Endothelial cell of umbilical vein (primary cell): ENCODE results near the gene SP2. TPM values are rescaled to one million over a fixed set of nuclear protein-coding genes. Genes with fewer than 3 reads are reported as not detected.

Experiments used
- BruUV-seq: library from RNA; stranded (reverse); fragments of 400-500 nt; replicated peaks from 2 replicates; lab custom pipeline; 2021; lab: Mats Ljungman, UMichigan
- CTCF ChIA-PET: fragments of 300-600, 350-600 bp; sonication (Branson Sonifier 250); formaldehyde crosslinking; loops from one replicate; lab custom pipeline; 2021; ENCODE audit warnings: antibody characterized with exemption, inconsistent platforms; lab: Charles Lee
- POLR2A ChIA-PET: fragments of 300-600, 350-600 bp; sonication (Branson Sonifier 250); formaldehyde crosslinking; loops from one replicate; lab custom pipeline; 2021; ENCODE audit warnings: antibody characterized with exemption, inconsistent platforms; lab: Charles Lee
- DNase-seq: peaks from one replicate; pipeline ENCODE4 v3.0.0-alpha.2; 2011; ENCODE audit warnings: low read depth, low spot score
- FAIRE-seq: peaks from 2 replicates; lab custom pipeline; 2011; peaks lifted over from hg19 to GRCh38; lab: Jason Lieb, UNC
- H2AFZ ChIP-seq: 2 replicates; pipeline ENCODE4 v1.6.0; 2012; ENCODE audit warnings: low read depth, low read length, control low read depth, inconsistent platforms
- H3K27ac ChIP-seq: 2 replicates; pipeline ENCODE4 v1.5.1; 2011; ENCODE audit warnings: low read depth, mild to moderate bottlenecking, control low read depth, low read length, moderate library complexity; ENCODE audit not compliant: insufficient read depth
- H3K27me3 ChIP-seq, 2 experiments: 2 replicates each; pipeline versions ENCODE4 v1.6.0 to v1.6.1; 2011; ENCODE audit warnings: low read length in 2 of 2, mixed read lengths in 1 of 2; ENCODE audit not compliant: control insufficient read depth in 2 of 2, insufficient read depth in 2 of 2
- H3K36me3 ChIP-seq, 2 experiments: 2 replicates in 1 of 2; 3 replicates in 1 of 2; pipeline ENCODE4 v1.5.1; 2011; ENCODE audit warnings: low read length in 2 of 2, mild to moderate bottlenecking in 1 of 2, moderate library complexity in 1 of 2; ENCODE audit not compliant: control insufficient read depth in 2 of 2, insufficient read depth in 2 of 2; ENCODE audit errors: extremely low read depth in 1 of 2
- H3K4me1 ChIP-seq: 3 replicates; pipeline ENCODE4 v1.5.1; 2011; ENCODE audit warnings: mild to moderate bottlenecking, low read length; ENCODE audit not compliant: control insufficient read depth, insufficient read depth; ENCODE audit errors: extremely low read depth
- H3K4me2 ChIP-seq: 2 replicates; pipeline ENCODE4 v1.6.1; 2011; ENCODE audit warnings: low read length, control low read depth, mixed read lengths; ENCODE audit not compliant: insufficient read depth
- H3K4me3 ChIP-seq, 3 experiments: fragments of 200-600 bp in 1 of 3; sonication (generic), shearing (Covaris generic) in 1 of 3; replicated peaks in 1 of 3; 2 replicates each; pipeline ENCODE4 v1.5.1; 2011 to 2016; ENCODE audit warnings: control low read depth in 3 of 3, low read length in 3 of 3, mild to moderate bottlenecking in 2 of 3, inconsistent platforms in 1 of 3, low read depth in 1 of 3, moderate library complexity in 1 of 3; ENCODE audit not compliant: insufficient read depth in 1 of 3
- H3K79me2 ChIP-seq: 2 replicates; pipeline ENCODE4 v1.6.0; 2012; ENCODE audit warnings: low read length, inconsistent platforms; ENCODE audit not compliant: control insufficient read depth, insufficient read depth
- H3K9ac ChIP-seq: replicated peaks from 2 replicates; pipeline ENCODE3; 2011; ENCODE audit warnings: low read length, control low read depth; ENCODE audit not compliant: insufficient read depth; ENCODE audit errors: extremely low read depth
- H3K9me1 ChIP-seq: replicated peaks from 3 replicates; pipeline ENCODE4 v1.6.0; 2011; ENCODE audit warnings: mild to moderate bottlenecking, low read length; ENCODE audit not compliant: control insufficient read depth, insufficient read depth; ENCODE audit errors: extremely low read depth
- H3K9me3 ChIP-seq: replicated peaks from 2 replicates; pipeline ENCODE4 v1.5.1; 2012; ENCODE audit warnings: low read length, inconsistent platforms; ENCODE audit not compliant: control insufficient read depth, insufficient read depth
- H4K20me1 ChIP-seq: replicated peaks from 2 replicates; pipeline ENCODE3; 2011; ENCODE audit warnings: mild to moderate bottlenecking, low read length; ENCODE audit not compliant: control insufficient read depth, insufficient read depth; ENCODE audit errors: extremely low read depth
- CTCF ChIP-seq, 2 donors: IDR thresholded peaks; 1 replicate in 1 of 2; 2 replicates in 1 of 2; pipeline ENCODE4 v1.5.1; 2011; ENCODE audit warnings: low read length in 2 of 2, mild to moderate bottlenecking in 2 of 2, moderate library complexity in 2 of 2, control low read depth in 1 of 2, inconsistent platforms in 1 of 2, low read depth in 1 of 2; ENCODE audit not compliant: insufficient read depth in 1 of 2; ENCODE audit errors: extremely low read depth in 1 of 2
- EZH2 ChIP-seq: IDR thresholded peaks from 2 replicates; pipeline ENCODE4 v1.6.1; 2012; ENCODE audit warnings: borderline replicate concordance, low read depth, mild to moderate bottlenecking, moderate library complexity, low read length, inconsistent platforms; ENCODE audit not compliant: severe bottlenecking
- FOS ChIP-seq: IDR thresholded peaks from 2 replicates; pipeline ENCODE4 v1.6.1; 2011; ENCODE audit warnings: mild to moderate bottlenecking, low read length, moderate library complexity, borderline replicate concordance; ENCODE audit not compliant: insufficient read depth
- GATA2 ChIP-seq: IDR thresholded peaks from 2 replicates; pipeline ENCODE4 v1.7.0; 2011; ENCODE audit warnings: low read depth, mild to moderate bottlenecking, moderate library complexity, mixed read lengths, low read length; ENCODE audit not compliant: insufficient read length, insufficient read depth
- JUN ChIP-seq: IDR thresholded peaks from 2 replicates; pipeline ENCODE4 v1.6.1; 2011; ENCODE audit warnings: borderline replicate concordance, low read depth; ENCODE audit not compliant: insufficient read length, insufficient read depth
- MYC ChIP-seq: IDR thresholded peaks from one replicate; pipeline ENCODE4 v1.6.1; 2011; ENCODE audit warnings: mild to moderate bottlenecking, low read depth, low read length
- POLR2A ChIP-seq: IDR thresholded peaks from 2 replicates; pipeline ENCODE4 v1.6.1; 2012; ENCODE audit warnings: low read depth, mild to moderate bottlenecking, control low read depth, low read length
- POLR2AphosphoS5 ChIP-seq: IDR thresholded peaks from 2 replicates; pipeline ENCODE4 v1.6.1; 2012; ENCODE audit warnings: low read depth, mild to moderate bottlenecking, control low read depth, low read length, moderate library complexity; ENCODE audit not compliant: insufficient read depth
- dilution Hi-C: fragments of 300-500 bp; cut with MboI; formaldehyde crosslinking; loops from one replicate; pipeline ENCODE4 v1.15.0; 2019; ENCODE audit warnings: low sequenced_read_pairs; ENCODE audit not compliant: extremely low pct_ligation_motif_present
- intact Hi-C: fragments of 100-400 bp; cut with micrococcal nuclease; formaldehyde crosslinking; loops from one replicate; pipeline ENCODE4 v1.10.0; 2022
- polyA plus RNA-seq, 4 experiments: library from polyadenylated mRNA; depleted of rRNA in 3 of 4; stranded (reverse) in 3 of 4; unstranded in 1 of 4; fragments of >200 nt; gene quantifications; 2 replicates each; pipeline versions ENCODE4 v1.2.1 to v1.2.3, GENCODE V29; 2011 to 2012; ENCODE audit warnings: missing spikeins in 1 of 4
- total RNA-seq: library from RNA; stranded (reverse); gene quantifications from 2 replicates; pipeline ENCODE4 v1.2.3, GENCODE V29; 2021
- TF ChIP-seq, protein P1 (sequence below): IDR thresholded peaks from 2 replicates; pipeline ENCODE4 v1.6.1; 2011; ENCODE audit not compliant: insufficient read depth, insufficient read length

Gene SP2
- total and polyA plus RNA-seq, 2 donors (not counting 3 experiments of a cell fraction or from before 2014, with no cell fraction given), result 11.2 to 18.6 TPM

- Histone ChIP-seq H3K4me1 (peaks cover 3% of the 10 kb centered on the region), H3K9me3 (no peaks in the 10 kb centered on the region), H3K79me2 (peaks cover 7% of the 10 kb centered on the region), H3K9ac (no peak overlapping the region), H3K4me3 (no peak overlapping the region), H2AFZ (no peak overlapping the region), H3K36me3 (no peaks in the 10 kb centered on the region), H3K4me2 (no peak overlapping the region), H3K9me1 (no peaks in the 10 kb centered on the region), H3K27me3 (no peaks in the 10 kb centered on the region), H3K27ac (no peak overlapping the region), H4K20me1 (no peaks in the 10 kb centered on the region)
- no peak for FAIRE-seq
- BruUV-seq, result no TSS peak
- DNase-seq, result no peak
- ChIA-PET POLR2A (no interaction called here), CTCF (interaction anchor here (0.8 to 1.1 kb wide), 2 partner anchors 12 to 59 kb away, joined by 3 read pairs; no protein-coding TSS in a partner anchor)
- intact Hi-C loops (no loop called here), dilution Hi-C loops (no loop called here)
- no peak for TF ChIP-seq POLR2A
- TF ChIP-seq EZH2, result no peak
- TF ChIP-seq GATA2, result no peak
- no peak for TF ChIP-seq POLR2AphosphoS5
- no peak for TF ChIP-seq CTCF (IDR thresholded peaks at IDR 0.05; ENCODE audit: extremely low read depth in 1 of 2, insufficient read depth in 1 of 2, low read depth in 1 of 2, low read length in 2 of 2)
- TF ChIP-seq, protein P1, sequence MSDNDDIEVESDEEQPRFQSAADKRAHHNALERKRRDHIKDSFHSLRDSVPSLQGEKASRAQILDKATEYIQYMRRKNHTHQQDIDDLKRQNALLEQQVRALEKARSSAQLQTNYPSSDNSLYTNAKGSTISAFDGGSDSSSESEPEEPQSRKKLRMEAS, result no peak
- TF ChIP-seq FOS, result no peak
- no peak for TF ChIP-seq JUN
- TF ChIP-seq MYC, result no peak
These were observed 6.2 kb downstream of the SP2 start for GRCh38 chr17:47902039-47902744.
